ENCODE data around the gene MCM9.

MCM9 gene

GRCh38 chr6:118843685-118844390 lies 91.1 kb downstream of the MCM9 start:
- no CpG with 5 or more reads among the region's 4 CpGs for WGBS (ENCODE audit: extremely low coverage, insufficient coverage, insufficient read length)
- H3K4me3 ChIP-seq (ENCODE audit: low read depth, low read length), result no peak overlapping the region
- H3K23ac ChIP-seq (ENCODE audit: low read length), result no peak overlapping the region
- no peak overlapping the region for H3K4ac ChIP-seq (ENCODE audit: low read depth, low read length)
- no peaks in the 10 kb centered on the region for H3K36me3 ChIP-seq (ENCODE audit: control insufficient read depth in 1 of 2, insufficient read depth in 2 of 2, low read length in 2 of 2)
- no peak overlapping the region for H3K18ac ChIP-seq (ENCODE audit: low read length)
- no peak overlapping the region for H2BK5ac ChIP-seq (ENCODE audit: low read depth, low read length, poor library complexity)
- no peak overlapping the region for H2BK12ac ChIP-seq (ENCODE audit: low read length)
- H2AFZ ChIP-seq (ENCODE audit: insufficient read depth, low read length, poor library complexity), result no peak overlapping the region
- no peaks in the 10 kb centered on the region for H3K79me2 ChIP-seq (ENCODE audit: control insufficient read depth, insufficient read depth, low read length, poor library complexity)
- no peaks in the 10 kb centered on the region for H3K79me1 ChIP-seq (ENCODE audit: low read length)
- no peak overlapping the region for H3K4me2 ChIP-seq (ENCODE audit: low read length)
- no peak for DNase-seq
- H3K9me3 ChIP-seq (ENCODE audit: insufficient read depth, low read depth, low read length), result no peaks in the 10 kb centered on the region
- H3K27me3 ChIP-seq (ENCODE audit: insufficient read depth, low read length), result no peaks in the 10 kb centered on the region
- H2AK5ac ChIP-seq (ENCODE audit: low read length), result no peak overlapping the region
- no peak overlapping the region for H2BK120ac ChIP-seq (ENCODE audit: insufficient read depth, low read length, poor library complexity)
- no peak overlapping the region for H3K27ac ChIP-seq (ENCODE audit: low read depth, low read length)
- H4K91ac ChIP-seq (ENCODE audit: low read depth, low read length), result no peak overlapping the region
- H3K14ac ChIP-seq (ENCODE audit: low read length), result no peak overlapping the region
- H4K12ac ChIP-seq (ENCODE audit: low read depth, low read length), result no peak overlapping the region
- H3K4me1 ChIP-seq (ENCODE audit: control insufficient read depth in 1 of 2, insufficient read depth in 2 of 2, low read length in 2 of 2), result peaks cover 0 to 4% of the 10 kb centered on the region in 2 experiments
- no peak overlapping the region for H4K8ac ChIP-seq (ENCODE audit: low read depth, low read length)
- no peak overlapping the region for H3K9ac ChIP-seq (ENCODE audit: low read length)

- H4K12ac ChIP-seq (ENCODE audit: low read depth, low read length), result no peak overlapping the region
- H3K36me3 ChIP-seq (ENCODE audit: control insufficient read depth in 1 of 2, insufficient read depth in 2 of 2, low read length in 2 of 2), result peaks cover 4 to 8% of the 10 kb centered on the region in 2 experiments
- H3K14ac ChIP-seq (ENCODE audit: low read length), result no peak overlapping the region
- no peak overlapping the region for H2BK120ac ChIP-seq (ENCODE audit: insufficient read depth, low read length, poor library complexity)
- H2BK5ac ChIP-seq (ENCODE audit: low read depth, low read length, poor library complexity), result no peak overlapping the region
- H3K4me2 ChIP-seq (ENCODE audit: low read length), result no peak overlapping the region
- no peaks in the 10 kb centered on the region for H3K9me3 ChIP-seq (ENCODE audit: insufficient read depth, low read depth, low read length)
- no peak overlapping the region for H4K8ac ChIP-seq (ENCODE audit: low read depth, low read length)
- no CpG with 5 or more reads among the region's 2 CpGs for WGBS (ENCODE audit: extremely low coverage, insufficient coverage, insufficient read length)
- no peak overlapping the region for H3K9ac ChIP-seq (ENCODE audit: low read length)
- no peak overlapping the region for H2AK5ac ChIP-seq (ENCODE audit: low read length)
- H3K18ac ChIP-seq (ENCODE audit: low read length), result no peak overlapping the region
- H3K27ac ChIP-seq (ENCODE audit: low read depth, low read length), result no peak overlapping the region
- H4K91ac ChIP-seq (ENCODE audit: low read depth, low read length), result no peak overlapping the region
- H3K27me3 ChIP-seq (ENCODE audit: insufficient read depth, low read length), result no peaks in the 10 kb centered on the region
- H3K4ac ChIP-seq (ENCODE audit: low read depth, low read length), result no peak overlapping the region
- H3K23ac ChIP-seq (ENCODE audit: low read length), result no peak overlapping the region
- DNase-seq, result no peak
- H3K79me2 ChIP-seq (ENCODE audit: control insufficient read depth, insufficient read depth, low read length, poor library complexity), result no peaks in the 10 kb centered on the region
- H2AFZ ChIP-seq (ENCODE audit: insufficient read depth, low read length, poor library complexity), result no peak overlapping the region
- no peak overlapping the region for H2BK12ac ChIP-seq (ENCODE audit: low read length)
- H3K79me1 ChIP-seq (ENCODE audit: low read length), result no peaks in the 10 kb centered on the region
- no peak overlapping the region for H3K4me3 ChIP-seq (ENCODE audit: low read depth, low read length)
- H3K4me1 ChIP-seq (ENCODE audit: control insufficient read depth in 1 of 2, insufficient read depth in 2 of 2, low read length in 2 of 2), result no peaks in the 10 kb centered on the region
Measured at GRCh38 chr6:118830691-118831090, 104.3 kb downstream of the MCM9 start.

GRCh38 chr6:118829817-118830478 lies 105.0 kb downstream of the MCM9 start:
- H2BK12ac ChIP-seq (ENCODE audit: low read length), result no peak overlapping the region
- WGBS (ENCODE audit: extremely low coverage, insufficient coverage, insufficient read length), result no CpG with 5 or more reads among the region's 2 CpGs
- H2BK5ac ChIP-seq (ENCODE audit: low read depth, low read length, poor library complexity), result no peak overlapping the region
- no peaks in the 10 kb centered on the region for H3K4me1 ChIP-seq (ENCODE audit: control insufficient read depth in 1 of 2, insufficient read depth in 2 of 2, low read length in 2 of 2)
- H3K27me3 ChIP-seq (ENCODE audit: insufficient read depth, low read length), result no peaks in the 10 kb centered on the region
- no peak overlapping the region for H4K91ac ChIP-seq (ENCODE audit: low read depth, low read length)
- H3K79me2 ChIP-seq (ENCODE audit: control insufficient read depth, insufficient read depth, low read length, poor library complexity), result no peaks in the 10 kb centered on the region
- peaks cover 4 to 8% of the 10 kb centered on the region in 2 experiments for H3K36me3 ChIP-seq (ENCODE audit: control insufficient read depth in 1 of 2, insufficient read depth in 2 of 2, low read length in 2 of 2)
- no peak overlapping the region for H3K27ac ChIP-seq (ENCODE audit: low read depth, low read length)
- H3K4me2 ChIP-seq (ENCODE audit: low read length), result no peak overlapping the region
- no peak overlapping the region for H3K18ac ChIP-seq (ENCODE audit: low read length)
- H3K79me1 ChIP-seq (ENCODE audit: low read length), result no peaks in the 10 kb centered on the region
- H2BK120ac ChIP-seq (ENCODE audit: insufficient read depth, low read length, poor library complexity), result no peak overlapping the region
- H3K23ac ChIP-seq (ENCODE audit: low read length), result no peak overlapping the region
- H2AFZ ChIP-seq (ENCODE audit: insufficient read depth, low read length, poor library complexity), result no peak overlapping the region
- no peak overlapping the region for H4K12ac ChIP-seq (ENCODE audit: low read depth, low read length)
- no peaks in the 10 kb centered on the region for H3K9me3 ChIP-seq (ENCODE audit: insufficient read depth, low read depth, low read length)
- H3K14ac ChIP-seq (ENCODE audit: low read length), result no peak overlapping the region
- H3K9ac ChIP-seq (ENCODE audit: low read length), result no peak overlapping the region
- DNase-seq, result no peak
- no peak overlapping the region for H2AK5ac ChIP-seq (ENCODE audit: low read length)
- H3K4me3 ChIP-seq (ENCODE audit: low read depth, low read length), result no peak overlapping the region
- H4K8ac ChIP-seq (ENCODE audit: low read depth, low read length), result no peak overlapping the region
- no peak overlapping the region for H3K4ac ChIP-seq (ENCODE audit: low read depth, low read length)

- H3K18ac ChIP-seq (ENCODE audit: low read length), result no peak overlapping the region
- no peak overlapping the region for H3K14ac ChIP-seq (ENCODE audit: low read length)
- H2AFZ ChIP-seq (ENCODE audit: insufficient read depth, low read length, poor library complexity), result no peak overlapping the region
- H4K91ac ChIP-seq (ENCODE audit: low read depth, low read length), result no peak overlapping the region
- no CpG with 5 or more reads among the region's 4 CpGs for WGBS (ENCODE audit: extremely low coverage, insufficient coverage, insufficient read length)
- H4K12ac ChIP-seq (ENCODE audit: low read depth, low read length), result no peak overlapping the region
- H3K9ac ChIP-seq (ENCODE audit: low read length), result no peak overlapping the region
- no peaks in the 10 kb centered on the region for H3K27me3 ChIP-seq (ENCODE audit: insufficient read depth, low read length)
- H3K4me3 ChIP-seq (ENCODE audit: low read depth, low read length), result no peak overlapping the region
- H3K23ac ChIP-seq (ENCODE audit: low read length), result no peak overlapping the region
- DNase-seq, result no peak
- H4K8ac ChIP-seq (ENCODE audit: low read depth, low read length), result no peak overlapping the region
- H3K79me1 ChIP-seq (ENCODE audit: low read length), result no peaks in the 10 kb centered on the region
- H2BK12ac ChIP-seq (ENCODE audit: low read length), result no peak overlapping the region
- H3K79me2 ChIP-seq (ENCODE audit: control insufficient read depth, insufficient read depth, low read length, poor library complexity), result no peaks in the 10 kb centered on the region
- H3K4me2 ChIP-seq (ENCODE audit: low read length), result no peak overlapping the region
- no peak overlapping the region for H3K27ac ChIP-seq (ENCODE audit: low read depth, low read length)
- H3K4me1 ChIP-seq (ENCODE audit: control insufficient read depth in 1 of 2, insufficient read depth in 2 of 2, low read length in 2 of 2), result peaks cover 3 to 7% of the 10 kb centered on the region in 2 experiments
- no peak overlapping the region for H2BK5ac ChIP-seq (ENCODE audit: low read depth, low read length, poor library complexity)
- H3K4ac ChIP-seq (ENCODE audit: low read depth, low read length), result no peak overlapping the region
- H2BK120ac ChIP-seq (ENCODE audit: insufficient read depth, low read length, poor library complexity), result no peak overlapping the region
- peaks cover 8 to 11% of the 10 kb centered on the region in 2 experiments for H3K36me3 ChIP-seq (ENCODE audit: control insufficient read depth in 1 of 2, insufficient read depth in 2 of 2, low read length in 2 of 2)
- H3K9me3 ChIP-seq (ENCODE audit: insufficient read depth, low read depth, low read length), result peaks cover 2% of the 10 kb centered on the region
- H2AK5ac ChIP-seq (ENCODE audit: low read length), result no peak overlapping the region
Measured at GRCh38 chr6:118826096-118826495, 108.9 kb downstream of the MCM9 start.

All from trophoblast cell (in vitro differentiated cells and primary cell).